Activated gamma-delta T cell treated with anti-CD3 and anti-CD28 coated beads, Interleukin-2, amount 50 U/mL, for 16 hours (primary cell): Measurements from ENCODE around the gene GDI2.
A peak's percentile ranks its signal among the peaks of the same experiment; 100 is the strongest.
"Not testable (repeated sequence)": the region's sequence is repeated elsewhere in the genome, so short reads cannot be mapped to it uniquely, and the experiment has no call there.

Experiments
- DNase-seq: peaks from one replicate; pipeline ENCODE4 v3.0.0-alpha.2; 2020; ENCODE audit warnings: low read depth

GDI2 gene

DNA sequence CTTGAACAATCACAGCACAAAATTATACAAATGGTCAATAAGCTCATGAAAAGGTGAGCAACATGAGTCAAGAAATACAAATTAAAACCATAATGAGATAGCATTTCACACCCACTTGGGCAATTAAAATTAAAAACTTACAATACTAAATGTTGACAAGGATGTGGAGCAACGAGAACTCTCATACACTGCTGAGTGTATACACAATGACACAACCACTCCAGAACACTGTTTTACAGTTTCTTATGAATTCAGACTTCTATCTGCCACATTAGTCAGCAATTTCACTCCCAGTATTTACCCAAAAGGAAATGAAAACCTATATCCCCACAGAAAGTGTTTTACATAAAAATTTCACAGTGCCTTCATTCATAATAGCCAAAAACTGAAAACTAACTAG lies 31.1 kb downstream of the GDI2 start:
- no peak for DNase-seq

DNA sequence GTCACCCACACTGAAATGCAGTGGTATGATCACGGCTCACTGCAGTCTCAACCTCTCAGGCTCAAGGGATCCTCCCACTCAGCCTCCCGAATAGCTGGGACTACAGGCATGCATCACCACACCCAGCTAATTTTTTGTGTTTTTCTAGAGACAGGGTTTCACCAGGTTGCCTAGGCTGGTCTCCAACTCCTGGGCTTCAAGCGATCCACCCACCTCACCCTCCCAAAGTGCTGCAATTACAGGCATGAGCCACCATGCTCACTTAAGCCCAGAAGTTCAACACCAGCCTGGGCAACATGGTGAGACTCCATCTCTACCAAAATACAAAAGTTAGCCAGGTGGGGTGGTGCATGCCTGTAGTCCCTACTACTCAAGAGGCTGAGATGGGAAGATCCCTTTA lies 33.5 kb downstream of the GDI2 start:
- DNase-seq: no peak

DNA sequence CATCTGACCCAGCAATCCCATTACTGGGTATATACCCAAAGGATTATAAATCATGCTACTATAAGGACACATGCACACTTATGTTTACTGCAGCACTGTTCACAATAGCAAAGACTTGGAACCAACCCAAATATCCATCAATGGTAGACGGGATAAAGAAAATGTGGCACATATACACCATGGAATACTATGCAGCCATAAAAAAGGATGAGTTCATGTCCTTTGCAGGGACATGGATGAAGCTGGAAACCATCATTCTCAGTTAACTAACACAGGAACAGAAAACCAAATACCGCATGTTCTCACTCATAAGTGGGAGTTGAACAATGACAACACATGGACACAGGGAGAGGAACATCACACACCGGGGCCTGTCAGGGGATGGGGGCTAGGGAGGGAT lies 35.5 kb downstream of the GDI2 start:
- not testable (repeated sequence) for DNase-seq

DNA sequence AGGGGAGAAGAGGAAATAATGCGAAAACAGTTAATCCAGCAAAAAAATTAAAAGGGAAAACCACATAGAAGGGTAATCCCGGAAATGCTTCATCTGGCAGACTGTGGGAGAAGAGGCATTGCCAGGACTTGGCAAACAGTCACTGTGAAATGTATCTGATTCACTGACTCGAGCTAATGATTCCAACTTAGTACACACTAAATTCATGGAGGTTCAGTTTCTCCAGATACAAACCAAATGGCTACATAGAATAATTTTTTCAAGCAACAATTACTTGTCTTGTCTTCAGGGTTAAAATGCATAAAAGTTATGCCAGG lies 36.4 kb downstream of the GDI2 start:
- no peak for DNase-seq

DNA sequence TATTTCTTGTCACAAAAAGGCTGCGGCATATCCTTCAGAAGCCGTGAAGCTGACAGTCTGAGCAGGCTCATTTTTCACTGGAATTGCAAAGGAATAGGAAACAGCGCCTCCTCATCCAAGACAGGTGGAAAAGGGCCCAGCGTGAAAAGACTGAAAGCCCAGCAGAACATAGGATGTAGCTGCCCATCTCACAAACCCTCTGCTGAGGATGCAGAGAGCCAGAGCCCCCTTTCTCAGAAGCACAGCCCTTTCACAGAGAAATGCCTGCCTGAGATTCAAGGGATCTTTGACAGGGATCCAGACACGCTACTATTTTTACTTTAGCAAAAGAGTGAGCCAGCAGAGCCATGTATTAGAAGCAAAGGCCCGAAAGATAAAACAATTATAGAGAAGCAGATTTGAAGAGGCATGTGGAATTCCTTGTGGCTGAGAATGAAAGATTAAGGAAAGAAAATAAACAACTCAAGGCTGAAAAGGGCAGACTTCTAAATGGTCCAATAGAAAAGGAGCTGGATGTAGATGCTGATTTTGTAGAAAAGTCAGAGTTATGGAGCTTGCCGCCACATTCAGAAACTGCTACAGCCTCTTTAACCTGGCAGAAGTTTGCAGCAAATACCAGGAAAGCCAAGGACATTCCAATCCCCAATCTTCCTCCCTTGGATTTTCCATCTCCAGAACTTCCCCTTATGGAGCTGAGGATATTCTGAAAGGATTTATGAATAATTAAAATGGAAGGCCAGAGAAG lies 36.9 kb downstream of the GDI2 start:
- DNase-seq: no peak

DNA sequence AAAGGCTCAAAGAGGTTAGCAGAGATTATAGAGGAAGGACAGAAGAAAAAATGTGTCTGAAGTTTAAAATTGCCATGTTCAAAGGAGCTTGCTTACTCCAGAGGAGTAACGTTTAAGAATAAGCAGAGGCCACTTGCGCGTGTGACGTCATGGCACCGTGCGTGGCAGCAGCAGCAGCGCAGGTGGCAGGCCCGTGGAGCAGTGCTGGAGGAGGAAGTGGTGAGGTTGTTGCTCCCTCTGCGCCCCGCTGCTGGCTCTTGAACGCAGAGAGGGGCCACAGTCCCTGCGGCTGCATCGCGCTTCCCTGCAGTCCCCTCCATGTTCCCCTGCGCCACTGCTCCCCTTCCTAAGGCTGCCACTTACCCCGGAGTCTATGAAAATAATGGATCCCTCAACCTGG lies 37.5 kb downstream of the GDI2 start:
- DNase-seq: peak; percentile 51

DNA sequence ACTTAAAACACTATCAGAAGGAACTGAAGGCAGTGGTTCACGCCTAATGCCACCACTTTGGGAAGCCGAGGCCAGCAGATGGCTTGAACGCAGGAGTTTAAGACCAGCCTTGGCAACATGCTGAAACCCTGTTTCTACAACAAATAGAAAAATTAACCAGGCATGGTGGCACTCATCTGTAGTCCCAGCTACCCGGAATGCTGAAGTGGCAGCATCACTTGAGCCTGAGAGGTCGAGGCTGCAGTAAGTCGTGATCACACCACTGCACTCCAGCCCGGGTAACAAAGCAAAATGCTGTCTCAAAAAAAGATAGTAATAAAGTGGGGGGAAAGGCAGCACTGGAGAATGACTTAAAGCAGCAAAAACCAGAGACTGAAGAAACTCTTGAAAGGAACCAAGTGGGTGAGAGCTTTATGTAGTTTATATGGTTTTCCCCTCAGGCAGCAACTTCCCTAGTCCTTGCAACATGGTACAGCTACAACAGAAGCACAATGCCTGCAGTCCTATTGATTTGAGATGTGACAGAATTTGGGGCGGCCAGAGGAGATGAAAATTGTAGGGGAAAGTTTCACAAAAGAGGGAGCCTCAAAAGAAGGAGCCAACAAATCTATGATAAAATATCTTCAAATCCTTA lies 38.1 kb downstream of the GDI2 start:
- DNase-seq: no peak

DNA sequence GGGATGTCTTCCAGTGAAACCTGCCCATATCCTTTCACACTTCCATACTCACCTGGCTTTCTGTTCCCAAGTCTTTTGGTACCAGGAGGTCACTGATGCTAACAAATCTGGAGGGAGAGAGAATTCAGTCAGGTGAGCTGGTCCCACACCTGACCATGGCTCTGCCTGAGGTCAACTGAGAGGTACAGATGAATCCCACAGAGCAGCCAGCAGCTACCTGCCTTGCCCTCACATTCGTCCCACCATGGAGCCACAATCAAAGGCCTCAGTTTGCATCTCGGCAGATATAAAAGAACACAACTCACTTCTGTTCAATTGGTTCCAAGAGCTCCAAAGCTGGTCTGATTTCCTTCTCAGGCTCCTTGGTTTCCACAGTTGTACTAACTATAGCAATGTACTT lies 47.0 kb downstream of the GDI2 start:
- DNase-seq: no peak

DNA sequence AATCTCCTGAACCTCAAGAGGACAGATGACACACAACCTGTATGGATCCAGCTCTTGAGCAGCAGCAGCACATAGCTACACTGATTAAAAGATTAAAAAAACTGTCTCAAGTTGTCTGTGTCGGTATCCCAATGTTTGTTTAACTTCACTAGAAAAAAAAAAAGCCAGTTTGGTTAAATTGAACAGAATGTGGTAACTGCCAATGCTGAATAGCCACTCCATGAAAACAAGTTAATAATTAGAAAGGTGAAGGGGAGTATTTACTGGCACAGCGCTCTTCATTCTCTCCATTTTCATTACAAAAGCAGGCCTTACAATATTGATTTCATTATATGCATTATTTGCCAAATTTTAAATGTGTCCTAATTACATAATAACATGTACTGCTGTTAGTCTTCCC lies 47.6 kb downstream of the GDI2 start:
- DNase-seq: no peak

DNA sequence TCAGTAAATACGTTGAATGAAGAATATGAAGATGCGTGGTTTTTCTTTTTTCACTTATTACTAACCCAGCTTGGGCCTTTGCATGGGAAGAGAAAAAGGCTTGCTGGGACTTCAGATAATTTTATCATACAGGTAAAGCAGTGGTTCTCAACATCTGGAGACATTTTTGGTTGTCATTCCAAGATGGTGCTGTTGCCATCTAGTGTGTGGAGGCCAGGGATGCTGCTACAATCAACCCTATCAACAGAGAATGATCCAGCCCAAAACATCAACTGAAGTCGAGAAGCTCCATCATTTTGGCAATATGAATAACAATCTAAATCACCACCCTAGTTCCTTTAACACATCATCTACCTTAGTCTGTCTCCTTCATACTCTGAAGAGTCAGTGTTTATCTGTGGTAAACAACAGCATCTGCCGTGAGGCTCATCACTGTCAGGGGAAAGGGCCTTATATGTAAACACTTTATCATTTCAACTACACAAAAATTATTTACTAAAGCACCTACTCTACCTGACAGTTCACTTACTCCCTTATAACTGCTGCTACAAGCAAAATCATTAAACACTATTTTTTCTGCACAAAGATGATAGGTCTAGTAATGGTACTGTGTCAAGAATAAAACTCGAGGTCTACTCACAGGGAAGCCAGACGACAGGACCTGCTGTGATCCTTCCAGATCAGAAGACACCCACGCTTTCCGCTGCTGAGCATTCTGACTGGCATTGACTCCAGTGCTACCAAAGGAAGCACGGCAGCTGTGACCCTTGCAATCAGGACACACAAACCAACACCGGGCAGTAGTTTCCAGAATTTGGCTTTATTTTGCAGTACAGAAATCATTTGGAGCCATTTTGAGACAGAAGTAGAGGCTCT lies 48.6 kb downstream of the GDI2 start:
- no peak for DNase-seq

DNA sequence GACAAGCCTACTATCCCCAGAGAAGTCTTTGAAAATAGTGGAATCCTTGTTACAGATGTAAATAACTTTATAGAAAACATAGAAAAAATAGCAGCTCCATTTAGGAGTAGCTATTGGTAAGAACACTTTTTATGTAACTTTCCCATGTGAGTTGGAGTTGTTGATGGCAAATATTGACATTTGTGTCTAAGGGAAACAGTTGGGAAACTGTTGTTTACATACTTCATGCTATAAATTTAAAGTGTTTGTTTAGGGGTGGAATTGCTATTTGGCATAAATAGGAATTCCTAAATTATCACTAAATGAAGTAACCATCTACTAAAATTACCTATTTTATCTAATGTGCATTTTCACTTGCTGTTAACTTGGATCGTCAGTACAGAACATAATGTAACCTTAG lies 50.7 kb downstream of the GDI2 start:
- no peak for DNase-seq

DNA sequence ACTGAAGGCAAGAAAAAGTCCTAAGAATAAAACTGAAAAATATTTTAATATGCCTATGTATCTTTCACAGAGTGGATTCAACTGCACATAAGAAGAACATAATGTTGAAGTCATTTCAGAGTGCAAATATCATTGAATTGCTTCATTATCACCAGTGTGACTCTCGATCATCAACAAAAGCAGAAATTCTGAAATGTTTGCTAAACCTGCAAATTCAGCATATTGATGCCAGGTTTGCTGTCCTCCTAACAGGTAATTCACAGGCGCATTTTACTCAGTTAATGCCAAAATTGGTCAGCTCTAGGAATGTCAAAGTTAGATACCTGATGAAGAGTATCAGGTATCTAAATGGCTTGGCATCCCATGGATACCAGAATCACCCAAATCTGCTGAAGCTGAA lies 52.0 kb downstream of the GDI2 start:
- no peak for DNase-seq

DNA sequence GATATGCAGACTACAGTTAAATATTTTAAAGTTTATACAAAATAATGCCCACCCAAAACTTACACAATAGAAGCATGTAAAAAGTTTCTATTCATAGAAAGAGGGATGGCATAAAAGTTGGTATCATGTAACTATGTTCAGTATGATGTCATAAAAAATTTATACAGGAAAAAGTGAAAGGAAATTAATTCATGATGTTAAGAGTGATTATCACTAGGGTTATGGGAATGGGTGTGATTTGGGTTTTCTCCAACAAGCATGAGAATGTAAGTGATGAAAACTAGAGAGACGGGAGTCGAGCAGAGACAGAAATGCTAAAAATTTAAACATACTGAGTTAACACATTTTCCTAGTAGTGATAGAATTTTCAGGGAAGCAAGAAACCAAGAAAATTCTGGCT lies 52.7 kb downstream of the GDI2 start:
- DNase-seq: no peak

DNA sequence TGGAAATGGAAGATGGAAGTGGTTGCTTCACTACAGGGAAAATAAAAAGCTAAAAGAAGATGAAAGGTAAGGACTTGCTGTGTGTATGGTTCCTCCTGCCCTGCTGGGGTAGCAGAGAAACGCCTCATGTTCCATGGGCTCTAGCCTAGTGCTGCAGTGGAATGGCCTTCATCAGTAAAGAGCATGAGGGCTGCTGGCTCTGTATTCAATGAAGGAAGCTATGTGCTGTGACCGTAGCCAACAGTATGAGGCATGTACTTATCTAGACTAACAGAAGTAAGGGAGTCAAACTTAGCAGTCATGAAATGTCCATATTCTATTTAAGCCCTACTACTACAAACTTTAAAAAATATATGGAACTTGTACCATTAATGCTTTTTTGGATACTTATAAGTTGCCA lies 54.3 kb downstream of the GDI2 start:
- DNase-seq: no peak

DNA sequence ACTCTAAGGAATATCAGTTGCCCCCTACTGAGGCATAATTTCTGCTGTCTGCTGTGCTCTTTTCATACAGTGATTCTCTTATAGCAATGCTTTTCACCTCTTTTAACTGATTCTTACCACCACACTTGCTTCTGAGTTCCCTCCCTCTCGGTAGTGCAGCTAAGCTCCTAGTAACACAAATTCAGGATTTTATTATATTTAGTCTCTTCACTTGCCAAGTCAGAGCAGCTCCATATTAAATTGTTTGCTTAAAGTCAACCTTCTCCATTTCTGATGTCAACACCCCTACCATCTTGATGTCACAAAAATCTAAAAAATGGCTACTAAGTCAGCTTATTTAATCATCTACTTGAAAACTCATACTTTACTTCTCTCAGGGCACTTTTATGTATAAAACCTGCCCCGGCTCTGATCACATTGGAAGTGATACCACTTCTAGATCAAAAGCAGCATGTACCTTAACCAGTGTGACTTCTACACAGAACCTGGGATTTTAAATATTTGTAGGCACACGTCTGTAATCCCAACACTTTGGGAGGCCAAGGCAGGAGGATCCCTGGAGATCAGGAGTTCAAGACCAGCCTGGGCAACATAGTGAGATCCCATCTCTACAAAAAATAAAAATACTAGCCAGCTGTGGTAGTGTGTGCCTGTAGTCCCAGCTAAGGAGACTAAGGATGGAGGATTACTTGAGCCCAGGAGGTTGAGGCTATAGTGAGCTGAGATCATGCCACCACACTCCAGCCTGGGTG lies 55.3 kb downstream of the GDI2 start:
- no peak for DNase-seq

DNA sequence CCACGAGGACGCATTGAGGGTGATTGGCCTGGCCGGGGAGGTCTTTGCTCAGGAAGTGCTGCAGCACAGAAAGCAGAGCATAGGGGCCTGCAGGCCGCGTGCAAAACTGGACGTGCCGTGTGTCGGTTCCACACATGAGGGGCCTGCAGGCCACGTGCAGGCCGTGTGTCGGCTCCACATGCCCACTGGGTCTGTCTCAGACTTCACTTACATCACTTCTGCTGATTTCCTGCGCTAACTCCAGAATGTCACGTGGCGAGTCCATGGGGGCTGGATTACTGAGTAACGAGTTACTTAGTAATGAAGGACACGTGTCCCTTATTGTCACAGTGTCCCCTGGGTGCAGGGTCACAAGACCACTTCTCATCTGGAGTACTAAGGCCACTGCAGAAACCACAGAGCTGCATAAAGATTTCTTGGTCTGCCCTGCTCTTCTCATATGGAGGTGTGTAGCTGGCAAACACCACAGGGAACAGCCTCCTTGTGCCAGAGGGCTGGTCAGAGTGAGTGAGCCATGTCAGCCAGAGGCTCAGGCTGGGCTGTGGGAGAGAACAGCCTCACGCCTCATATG lies 60.8 kb downstream of the GDI2 start:
- no peak for DNase-seq

DNA sequence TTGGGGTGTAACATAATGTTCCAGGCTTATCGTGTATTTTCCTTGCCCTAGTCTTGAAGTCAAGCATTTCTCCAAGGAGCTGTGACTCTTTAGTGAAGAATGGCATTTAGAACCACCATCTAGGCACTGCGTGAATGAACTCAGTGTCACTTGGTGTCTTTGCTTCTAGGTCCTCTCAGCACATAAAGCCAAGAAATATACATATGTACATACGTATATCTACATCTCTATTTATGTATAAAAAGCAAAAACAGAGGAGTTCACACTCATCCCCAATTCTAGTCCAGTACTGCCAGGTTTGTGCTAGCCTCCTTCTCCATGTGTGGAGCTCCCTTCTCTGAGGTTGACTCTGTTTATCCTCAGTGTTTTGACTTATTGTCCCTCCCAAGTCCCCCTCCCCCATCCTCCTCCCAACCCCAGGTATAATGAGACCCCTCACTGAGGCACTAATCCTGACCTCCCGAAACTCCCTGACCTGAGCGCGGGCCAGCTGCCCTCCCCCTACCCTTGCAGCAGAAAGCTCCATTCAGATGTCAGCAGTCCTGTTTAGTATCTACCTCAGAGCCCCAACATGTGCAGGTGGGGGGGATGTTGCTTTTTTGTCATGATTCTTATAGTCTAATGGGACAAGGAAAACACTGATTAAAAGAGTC lies 61.5 kb downstream of the GDI2 start:
- DNase-seq: no peak

DNA sequence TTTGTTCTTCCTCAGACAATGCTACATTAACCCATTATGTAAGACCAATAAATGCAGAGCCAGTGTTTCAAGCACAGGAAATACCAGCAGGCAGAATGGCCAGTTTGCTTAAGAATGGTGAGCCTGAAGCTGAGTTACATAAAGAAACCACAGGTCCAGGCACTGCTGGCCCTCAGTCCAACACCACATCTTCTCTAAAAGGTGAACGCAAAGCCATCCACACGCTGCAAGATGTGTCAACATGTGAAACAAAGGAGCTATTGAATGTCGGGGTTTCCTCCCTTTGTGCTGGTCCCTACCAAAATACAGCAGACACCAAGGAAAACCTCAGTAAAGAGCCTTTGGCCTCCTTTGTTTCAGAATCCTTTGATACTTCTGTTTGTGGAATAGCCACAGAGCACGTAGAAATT lies 64.8 kb downstream of the GDI2 start:
- no peak for DNase-seq

DNA sequence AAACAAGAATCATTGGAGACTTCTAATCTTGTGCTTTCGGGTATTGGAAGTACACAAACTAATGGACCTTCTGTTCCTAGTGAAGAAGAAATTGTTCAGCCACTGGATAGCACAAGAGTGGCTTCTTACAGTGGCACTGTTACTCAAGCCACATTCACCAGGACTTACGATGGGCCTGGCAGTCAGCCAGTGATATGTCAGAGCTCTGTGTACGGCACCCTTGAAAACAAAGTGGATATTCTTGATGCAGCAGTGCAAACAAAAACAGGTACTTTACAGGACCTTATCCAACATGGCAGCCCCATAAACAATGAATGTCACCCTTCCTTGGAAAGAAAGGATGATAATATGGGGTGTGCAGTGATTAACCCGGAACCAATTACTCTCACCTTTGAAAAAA lies 67.0 kb downstream of the GDI2 start:
- no peak for DNase-seq

DNA sequence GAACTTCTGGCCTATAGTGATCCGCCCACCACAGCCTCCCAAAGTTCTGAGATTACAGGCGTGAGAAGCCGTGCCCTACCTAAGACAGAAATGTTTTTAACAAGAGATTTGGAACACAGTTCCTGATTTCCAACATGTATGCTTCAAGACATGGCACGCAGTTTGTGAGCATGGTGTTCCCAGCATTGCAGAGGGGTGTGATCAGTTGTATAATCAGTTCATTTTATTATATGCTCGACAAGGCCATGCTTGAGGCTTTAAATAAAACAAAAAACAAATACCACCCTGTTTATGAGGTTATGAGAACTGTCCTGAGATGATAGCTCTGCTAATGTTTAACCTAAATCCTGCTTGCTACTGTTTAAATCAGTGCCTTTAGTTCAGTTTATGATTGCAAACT lies 68.4 kb downstream of the GDI2 start:
- DNase-seq: no peak

DNA sequence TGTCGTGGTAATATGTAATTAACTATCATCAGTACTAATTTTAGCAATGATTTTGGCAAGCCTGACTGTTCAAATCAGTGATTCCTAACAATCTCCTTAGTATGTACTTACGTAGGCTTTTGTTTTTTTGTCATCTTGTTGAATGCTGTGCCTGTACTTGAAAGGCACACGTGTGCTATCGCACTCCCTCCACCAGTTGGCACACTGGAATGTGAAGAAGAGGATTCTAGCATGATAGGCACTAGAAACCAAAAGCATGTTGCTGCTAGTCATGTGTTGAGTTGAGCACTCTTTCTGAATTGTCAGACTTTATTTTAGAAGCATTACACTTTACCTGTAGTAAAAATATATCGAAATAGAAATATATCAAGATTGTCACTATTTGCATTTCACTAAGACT lies 69.5 kb downstream of the GDI2 start:
- DNase-seq: no peak

DNA sequence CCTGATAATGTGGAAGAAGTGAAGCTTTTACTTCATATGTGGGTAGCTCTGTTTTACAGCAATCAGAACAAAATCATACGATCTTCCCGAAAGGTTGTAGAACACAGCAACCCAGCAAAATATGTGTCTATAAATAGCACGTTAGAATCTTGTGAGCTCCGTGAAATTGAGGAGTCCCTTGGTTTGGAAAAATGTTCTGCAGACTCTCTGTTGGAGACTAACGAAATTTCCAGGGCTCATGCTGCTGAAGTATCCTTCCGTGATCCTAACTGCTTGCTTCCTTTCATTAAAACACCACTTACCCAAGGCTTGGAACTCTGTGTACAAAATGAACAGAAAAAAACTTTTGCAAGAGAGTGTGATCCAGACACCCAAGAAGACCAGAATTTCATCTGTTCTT lies 71.1 kb downstream of the GDI2 start:
- DNase-seq: no peak
